ENCODE results near the gene PIRT. TPM values are rescaled to one million over a fixed set of nuclear protein-coding genes. Genes with fewer than 3 reads are reported as not detected.

The PIRT gene
- total RNA-seq, 4 donors from 2014 or later = not detected

GRCh38 chr17:10836966-10837590, 809 bp downstream of the PIRT start:
- no peak for TF ChIP-seq EP300 (IDR thresholded peaks at IDR 0.05)
- no peak for DNase-seq (ENCODE audit: low spot score in 2 of 2)
- 82 to 85% methylated on average over 15 of the region's 15 CpGs for WGBS, 2 donors
- Histone ChIP-seq H3K36me3 (no peaks in the 10 kb centered on the region), H3K27ac (no peak overlapping the region), H3K9me3 (no peaks in the 10 kb centered on the region), H3K4me3 (no peak overlapping the region), H3K27me3 (no peaks in the 10 kb centered on the region), H3K4me1 (no peaks in the 10 kb centered on the region)

GRCh38 chr17:10836145-10836544, 1.7 kb downstream of the PIRT start:
- H3K27ac ChIP-seq = no peak overlapping the region
- no peak overlapping the region for H3K4me3 ChIP-seq
- no peaks in the 10 kb centered on the region for H3K4me1 ChIP-seq
- TF ChIP-seq POLR2A (IDR thresholded peaks at IDR 0.05) (no peak), EP300 (IDR thresholded peaks at IDR 0.05) (no peak), CTCF (IDR thresholded peaks at IDR 0.05) (no peak)
- H3K9me3 ChIP-seq = no peaks in the 10 kb centered on the region
- DNase-seq (ENCODE audit: low spot score in 2 of 2) = no peak
- 79 to 84% methylated on average over 7 of the region's 7 CpGs for whole genome bisulfite sequencing, 2 donors
- H3K36me3 ChIP-seq = no peaks in the 10 kb centered on the region
- no peaks in the 10 kb centered on the region for H3K27me3 ChIP-seq

- Histone ChIP-seq H3K36me3 (no peaks in the 10 kb centered on the region), H3K9me3 (no peaks in the 10 kb centered on the region), H3K4me3 (no peak overlapping the region), H3K4me1 (no peaks in the 10 kb centered on the region), H3K27ac (no peak overlapping the region), H3K27me3 (no peaks in the 10 kb centered on the region)
- TF ChIP-seq CTCF (IDR thresholded peaks at IDR 0.05) = no peak
- no peak for TF ChIP-seq POLR2A (IDR thresholded peaks at IDR 0.05)
- no peak for TF ChIP-seq EP300 (IDR thresholded peaks at IDR 0.05)
- WGBS, 2 donors = 88 to 89% methylated on average over 5 of the region's 5 CpGs
- DNase-seq (ENCODE audit: low spot score in 2 of 2) = no peak
These were observed 6.2 kb downstream of the PIRT start for GRCh38 chr17:10831696-10832095.

GRCh38 chr17:10827898-10828552, 9.9 kb downstream of the PIRT start:
- WGBS, 2 donors = 78 to 79% methylated on average over 5 of the region's 5 CpGs
- Histone ChIP-seq H3K36me3 (no peaks in the 10 kb centered on the region), H3K4me3 (no peak overlapping the region), H3K27ac (no peak overlapping the region), H3K4me1 (no peaks in the 10 kb centered on the region), H3K9me3 (no peaks in the 10 kb centered on the region), H3K27me3 (no peaks in the 10 kb centered on the region)
- DNase-seq (ENCODE audit: low spot score in 2 of 2) = no peak
- TF ChIP-seq POLR2A (IDR thresholded peaks at IDR 0.05) = no peak
- TF ChIP-seq CTCF (IDR thresholded peaks at IDR 0.05) = no peak
- no peak for TF ChIP-seq EP300 (IDR thresholded peaks at IDR 0.05)

- TF ChIP-seq POLR2A (IDR thresholded peaks at IDR 0.05) = no peak
- no peak for TF ChIP-seq CTCF (IDR thresholded peaks at IDR 0.05)
- TF ChIP-seq EP300 (IDR thresholded peaks at IDR 0.05) = no peak
- no peaks in the 10 kb centered on the region for H3K9me3 ChIP-seq
- H3K27me3 ChIP-seq = no peaks in the 10 kb centered on the region
- no peak overlapping the region for H3K4me3 ChIP-seq
- no peak for DNase-seq (ENCODE audit: low spot score in 2 of 2)
- H3K4me1 ChIP-seq = no peaks in the 10 kb centered on the region
- WGBS, 2 donors = 80 to 89% methylated on average over 7 of the region's 7 CpGs
- no peaks in the 10 kb centered on the region for H3K36me3 ChIP-seq
- H3K27ac ChIP-seq = no peak overlapping the region
These were observed 13.0 kb downstream of the PIRT start for GRCh38 chr17:10824874-10825273.
